ENCODE measurements around the gene PDE6A. TPM values are rescaled to one million over a fixed set of nuclear protein-coding genes. Genes with fewer than 3 reads are reported as not detected.

PDE6A gene
- total and polyA plus RNA-seq, 2 donors (not counting 3 experiments of a cell fraction or from before 2014, with no cell fraction given) = not detected

- Histone ChIP-seq H2AFZ (ENCODE audit: low read depth, low read length) (no peak overlapping the region), H3K4me3 (replicated peaks in 1 of 3; ENCODE audit: insufficient read depth in 1 of 3, low read depth in 1 of 3, low read length in 3 of 3) (no peak overlapping the region), H3K27me3 (ENCODE audit: control insufficient read depth in 2 of 2, insufficient read depth in 2 of 2, low read length in 2 of 2) (no peaks in the 10 kb centered on the region), H4K20me1 (replicated peaks; ENCODE audit: control insufficient read depth, extremely low read depth, insufficient read depth, low read length) (no peaks in the 10 kb centered on the region), H3K9me3 (replicated peaks; ENCODE audit: control insufficient read depth, insufficient read depth, low read length) (no peaks in the 10 kb centered on the region), H3K4me1 (ENCODE audit: control insufficient read depth, extremely low read depth, insufficient read depth, low read length) (no peaks in the 10 kb centered on the region), H3K27ac (ENCODE audit: insufficient read depth, low read depth, low read length) (no peak overlapping the region), H3K9me1 (replicated peaks; ENCODE audit: control insufficient read depth, extremely low read depth, insufficient read depth, low read length) (no peaks in the 10 kb centered on the region), H3K79me2 (ENCODE audit: control insufficient read depth, insufficient read depth, low read length) (no peaks in the 10 kb centered on the region), H3K4me2 (ENCODE audit: insufficient read depth, low read length) (no peak overlapping the region), H3K9ac (replicated peaks; ENCODE audit: extremely low read depth, insufficient read depth, low read length) (no peak overlapping the region), H3K36me3 (ENCODE audit: control insufficient read depth in 2 of 2, extremely low read depth in 1 of 2, insufficient read depth in 2 of 2, low read length in 2 of 2) (no peaks in the 10 kb centered on the region)
- TF ChIP-seq POLR2A (IDR thresholded peaks at IDR 0.05; ENCODE audit: low read depth, low read length) = no peak
- no peak for TF ChIP-seq MYC (IDR thresholded peaks at IDR 0.05; ENCODE audit: low read depth, low read length)
- TF ChIP-seq EZH2 (IDR thresholded peaks at IDR 0.05; ENCODE audit: borderline replicate concordance, low read depth, low read length, severe bottlenecking) = no peak
- no peak for TF ChIP-seq JUN (IDR thresholded peaks at IDR 0.05; ENCODE audit: borderline replicate concordance, insufficient read depth, insufficient read length, low read depth)
- TF ChIP-seq FOS (IDR thresholded peaks at IDR 0.05; ENCODE audit: borderline replicate concordance, insufficient read depth, low read length) = no peak
- no TSS peak for BruUV-seq (replicated peaks)
- dilution Hi-C loops (cut with MboI; ENCODE audit: extremely low pct_ligation_motif_present, low sequenced_read_pairs) = loop anchor here (10.0 kb wide), 1 partner anchor 192 kb away; no protein-coding TSS in a partner anchor
- intact Hi-C loops (cut with micrococcal nuclease) = no loop called here
- ChIA-PET POLR2A (no interaction called here), CTCF (interaction anchor here (0.5 to 19.7 kb wide), 17 partner anchors 11 to 191 kb away, joined by 3 to 639 read pairs (median 5); partner anchors contain the start of gene PPARGC1B)
- DNase-seq (ENCODE audit: low read depth, low spot score) (no peak), FAIRE-seq (no peak)
Measured at GRCh38 chr5:149826574-149826973, 118.0 kb downstream of the PDE6A start.

GRCh38 chr5:149824846-149825245, 119.7 kb downstream of the PDE6A start:
- ChIA-PET CTCF (interaction anchor here (1.1 to 19.7 kb wide), 4 partner anchors 9 to 168 kb away, joined by 3 to 639 read pairs (median 30); no protein-coding TSS in a partner anchor), POLR2A (no interaction called here)
- Histone ChIP-seq H3K27me3 (ENCODE audit: control insufficient read depth in 2 of 2, insufficient read depth in 2 of 2, low read length in 2 of 2) (no peaks in the 10 kb centered on the region), H3K9me3 (replicated peaks; ENCODE audit: control insufficient read depth, insufficient read depth, low read length) (no peaks in the 10 kb centered on the region), H3K27ac (ENCODE audit: insufficient read depth, low read depth, low read length) (no peak overlapping the region), H3K9ac (replicated peaks; ENCODE audit: extremely low read depth, insufficient read depth, low read length) (no peak overlapping the region), H3K9me1 (replicated peaks; ENCODE audit: control insufficient read depth, extremely low read depth, insufficient read depth, low read length) (no peaks in the 10 kb centered on the region), H2AFZ (ENCODE audit: low read depth, low read length) (no peak overlapping the region), H3K4me2 (ENCODE audit: insufficient read depth, low read length) (no peak overlapping the region), H3K36me3 (ENCODE audit: control insufficient read depth in 2 of 2, extremely low read depth in 1 of 2, insufficient read depth in 2 of 2, low read length in 2 of 2) (no peaks in the 10 kb centered on the region), H3K4me3 (replicated peaks in 1 of 3; ENCODE audit: insufficient read depth in 1 of 3, low read depth in 1 of 3, low read length in 3 of 3) (no peak overlapping the region), H4K20me1 (replicated peaks; ENCODE audit: control insufficient read depth, extremely low read depth, insufficient read depth, low read length) (no peaks in the 10 kb centered on the region), H3K4me1 (ENCODE audit: control insufficient read depth, extremely low read depth, insufficient read depth, low read length) (no peaks in the 10 kb centered on the region), H3K79me2 (ENCODE audit: control insufficient read depth, insufficient read depth, low read length) (no peaks in the 10 kb centered on the region)
- FAIRE-seq (no peak), DNase-seq (ENCODE audit: low read depth, low spot score) (no peak)
- BruUV-seq (replicated peaks) = no TSS peak
- dilution Hi-C loops (cut with MboI; ENCODE audit: extremely low pct_ligation_motif_present, low sequenced_read_pairs) = loop anchor here (10.0 kb wide), 1 partner anchor 190 kb away; no protein-coding TSS in a partner anchor
- intact Hi-C loops (cut with micrococcal nuclease) = no loop called here
- TF ChIP-seq MYC (IDR thresholded peaks at IDR 0.05; ENCODE audit: low read depth, low read length) (no peak), CTCF (IDR thresholded peaks at IDR 0.05; ENCODE audit: extremely low read depth in 1 of 2, insufficient read depth in 1 of 2, low read depth in 1 of 2, low read length in 2 of 2) (no peak), POLR2A (IDR thresholded peaks at IDR 0.05; ENCODE audit: low read depth, low read length) (no peak), MAX (IDR thresholded peaks at IDR 0.05; ENCODE audit: insufficient read depth, insufficient read length) (no peak), EZH2 (IDR thresholded peaks at IDR 0.05; ENCODE audit: borderline replicate concordance, low read depth, low read length, severe bottlenecking) (no peak), JUN (IDR thresholded peaks at IDR 0.05; ENCODE audit: borderline replicate concordance, insufficient read depth, insufficient read length, low read depth) (no peak), POLR2AphosphoS5 (IDR thresholded peaks at IDR 0.05; ENCODE audit: insufficient read depth, low read depth, low read length) (no peak), GATA2 (IDR thresholded peaks at IDR 0.05; ENCODE audit: insufficient read depth, insufficient read length, low read depth, low read length) (no peak), FOS (IDR thresholded peaks at IDR 0.05; ENCODE audit: borderline replicate concordance, insufficient read depth, low read length) (no peak)
